ENCODE data around the gene PVALEF. TPM values are rescaled to one million over a fixed set of nuclear protein-coding genes. Genes with fewer than 3 reads are reported as not detected.

Gene PVALEF
- total RNA-seq, 2 donors from 2014 or later = not detected

GRCh38 chr17:81190591-81190990 is 25.3 kb downstream of the PVALEF start:
- H3K36me3 ChIP-seq = no peaks in the 10 kb centered on the region
- WGBS = 92% methylated on average over 28 of the region's 28 CpGs
- no peak overlapping the region for H3K27ac ChIP-seq
- intact Hi-C loops (cut with DNase I) = no loop called here
- H3K4me3 ChIP-seq = no peak overlapping the region
- no peaks in the 10 kb centered on the region for H3K4me1 ChIP-seq (replicated peaks)
- H3K27me3 ChIP-seq (replicated peaks; ENCODE audit: insufficient read depth) = no peaks in the 10 kb centered on the region
- DNase-seq (ENCODE audit: low spot score) = no peak
- H3K9me3 ChIP-seq = no peaks in the 10 kb centered on the region
- TF ChIP-seq POLR2AphosphoS5 (IDR thresholded peaks at IDR 0.05) = no peak

- TF ChIP-seq POLR2AphosphoS5 (IDR thresholded peaks at IDR 0.05) = no peak
- no peak for TF ChIP-seq POLR2A (IDR thresholded peaks at IDR 0.05)
- no peak for TF ChIP-seq CTCF (IDR thresholded peaks at IDR 0.05)
- 89% methylated on average over 20 of the region's 20 CpGs for WGBS
- no peaks in the 10 kb centered on the region for H3K27me3 ChIP-seq (replicated peaks; ENCODE audit: insufficient read depth)
- H3K36me3 ChIP-seq = no peaks in the 10 kb centered on the region
- no peaks in the 10 kb centered on the region for H3K9me3 ChIP-seq
- DNase-seq (ENCODE audit: low spot score) = no peak
- no peaks in the 10 kb centered on the region for H3K4me1 ChIP-seq (replicated peaks)
- intact Hi-C loops (cut with DNase I) = no loop called here
- no peak overlapping the region for H3K4me3 ChIP-seq
- H3K27ac ChIP-seq = no peak overlapping the region
Measured at GRCh38 chr17:81191116-81191515, 25.8 kb downstream of the PVALEF start.

GRCh38 chr17:81191646-81192045 is 26.3 kb downstream of the PVALEF start:
- Histone ChIP-seq H3K27me3 (replicated peaks; ENCODE audit: insufficient read depth) (no peaks in the 10 kb centered on the region), H3K36me3 (no peaks in the 10 kb centered on the region), H3K4me3 (no peak overlapping the region), H3K9me3 (no peaks in the 10 kb centered on the region), H3K27ac (no peak overlapping the region), H3K4me1 (replicated peaks) (no peaks in the 10 kb centered on the region)
- no peak for TF ChIP-seq POLR2AphosphoS5 (IDR thresholded peaks at IDR 0.05)
- no peak for TF ChIP-seq CTCF (IDR thresholded peaks at IDR 0.05)
- no peak for TF ChIP-seq POLR2A (IDR thresholded peaks at IDR 0.05)
- intact Hi-C loops (cut with DNase I) = no loop called here
- WGBS = 93% methylated on average over 14 of the region's 14 CpGs
- DNase-seq (ENCODE audit: low spot score) = no peak

GRCh38 chr17:81192386-81193050 is 27.2 kb downstream of the PVALEF start:
- no peak overlapping the region for H3K27ac ChIP-seq
- no peaks in the 10 kb centered on the region for H3K36me3 ChIP-seq
- no peak for DNase-seq (ENCODE audit: low spot score)
- no peaks in the 10 kb centered on the region for H3K4me1 ChIP-seq (replicated peaks)
- no peak overlapping the region for H3K4me3 ChIP-seq
- WGBS = 82% methylated on average over 33 of the region's 34 CpGs
- H3K27me3 ChIP-seq (replicated peaks; ENCODE audit: insufficient read depth) = no peaks in the 10 kb centered on the region
- TF ChIP-seq CTCF (IDR thresholded peaks at IDR 0.05) = no peak
- TF ChIP-seq POLR2A (IDR thresholded peaks at IDR 0.05) = no peak
- TF ChIP-seq POLR2AphosphoS5 (IDR thresholded peaks at IDR 0.05) = no peak
- no peaks in the 10 kb centered on the region for H3K9me3 ChIP-seq
- intact Hi-C loops (cut with DNase I) = no loop called here

- no peak for TF ChIP-seq CTCF (IDR thresholded peaks at IDR 0.05)
- no peak for TF ChIP-seq POLR2AphosphoS5 (IDR thresholded peaks at IDR 0.05)
- 92% methylated on average over 15 of the region's 17 CpGs for WGBS
- DNase-seq (ENCODE audit: low spot score) = no peak
- intact Hi-C loops (cut with DNase I) = no loop called here
- no peak overlapping the region for H3K27ac ChIP-seq
- H3K4me1 ChIP-seq (replicated peaks) = no peaks in the 10 kb centered on the region
- H3K36me3 ChIP-seq = no peaks in the 10 kb centered on the region
- H3K27me3 ChIP-seq (replicated peaks; ENCODE audit: insufficient read depth) = no peaks in the 10 kb centered on the region
- H3K4me3 ChIP-seq = no peak overlapping the region
- H3K9me3 ChIP-seq = no peaks in the 10 kb centered on the region
Measured at GRCh38 chr17:81193051-81193410, 27.7 kb downstream of the PVALEF start.

Data from prostate gland (tissue), 2 donors.